ENCODE results near the gene LPP. TPM values are rescaled to one million over a fixed set of nuclear protein-coding genes. Genes with fewer than 3 reads are reported as not detected.

The LPP gene
- total RNA-seq, 1 donor from 2014 or later: 114 TPM

- ATAC-seq: no peak
- no peak for DNase-seq (ENCODE audit: missing footprints)
- intact Hi-C loops (cut with DNase I): no loop called here
Observed at GRCh38 chr3:188255190-188255589, 101.2 kb downstream of the LPP start.

- DNase-seq (ENCODE audit: missing footprints) (no peak), ATAC-seq (no peak)
- intact Hi-C loops (cut with DNase I): no loop called here
Observed at GRCh38 chr3:188256758-188257157, 102.8 kb downstream of the LPP start.

GRCh38 chr3:188257384-188258026 lies 103.5 kb downstream of the LPP start:
- no peak for ATAC-seq
- intact Hi-C loops (cut with DNase I): no loop called here
- DNase-seq (ENCODE audit: missing footprints): no peak

- DNase-seq (ENCODE audit: missing footprints): no peak
- intact Hi-C loops (cut with DNase I): no loop called here
- no peak for ATAC-seq
Observed at GRCh38 chr3:188259191-188259590, 105.2 kb downstream of the LPP start.

GRCh38 chr3:188259596-188259995 lies 105.6 kb downstream of the LPP start:
- intact Hi-C loops (cut with DNase I): no loop called here
- ATAC-seq (no peak), DNase-seq (ENCODE audit: missing footprints) (no peak)

- intact Hi-C loops (cut with DNase I): loop anchor here (2.0 to 5.0 kb wide), 2 partner anchors 56 to 519 kb away; no protein-coding TSS in a partner anchor
- ATAC-seq (no peak), DNase-seq (ENCODE audit: missing footprints) (no peak)
Observed at GRCh38 chr3:188261011-188261410, 107.1 kb downstream of the LPP start.

GRCh38 chr3:188262488-188262887 lies 108.5 kb downstream of the LPP start:
- intact Hi-C loops (cut with DNase I): loop anchor here (5.0 kb wide), 1 partner anchor 520 kb away; no protein-coding TSS in a partner anchor
- ATAC-seq: no peak

GRCh38 chr3:188262913-188263683 lies 109.1 kb downstream of the LPP start:
- DNase-seq (ENCODE audit: missing footprints): no peak
- peak; percentile 65 for ATAC-seq
- intact Hi-C loops (cut with DNase I): loop anchor here (5.0 kb wide), 1 partner anchor 521 kb away; no protein-coding TSS in a partner anchor

More at GRCh38 chr3:188262488-188262887, 108.5 kb downstream of the LPP start:
- no peak for DNase-seq (ENCODE audit: missing footprints)

- no peak for DNase-seq (ENCODE audit: missing footprints)
- ATAC-seq: peak; percentile 53
- intact Hi-C loops (cut with DNase I): loop anchor here (5.0 kb wide), 1 partner anchor 522 kb away; no protein-coding TSS in a partner anchor
Observed at GRCh38 chr3:188264226-188265207, 110.6 kb downstream of the LPP start.

- no peak for DNase-seq (ENCODE audit: missing footprints)
- ATAC-seq: peak; percentile 35
- intact Hi-C loops (cut with DNase I): no loop called here
Observed at GRCh38 chr3:188266562-188267274, 112.8 kb downstream of the LPP start.

GRCh38 chr3:188267790-188268335 lies 113.9 kb downstream of the LPP start:
- no peak for DNase-seq (ENCODE audit: missing footprints)
- intact Hi-C loops (cut with DNase I): no loop called here
- no peak for ATAC-seq

- intact Hi-C loops (cut with DNase I): no loop called here
- ATAC-seq (no peak), DNase-seq (ENCODE audit: missing footprints) (no peak)
Observed at GRCh38 chr3:188268336-188268735, 114.4 kb downstream of the LPP start.

- ATAC-seq: no peak
- intact Hi-C loops (cut with DNase I): no loop called here
- DNase-seq (ENCODE audit: missing footprints): no peak
Observed at GRCh38 chr3:188269040-188269439, 115.1 kb downstream of the LPP start.

GRCh38 chr3:188270423-188270972 lies 116.5 kb downstream of the LPP start:
- intact Hi-C loops (cut with DNase I): loop anchor here (5.0 kb wide), 2 partner anchors 72 to 113 kb away; no protein-coding TSS in a partner anchor

GRCh38 chr3:188271226-188271914 lies 117.4 kb downstream of the LPP start:
- no peak for DNase-seq (ENCODE audit: missing footprints)
- ATAC-seq: no peak
- intact Hi-C loops (cut with DNase I): loop anchor here (5.0 kb wide), 2 partner anchors 71 to 114 kb away; no protein-coding TSS in a partner anchor

More at GRCh38 chr3:188270423-188270972, 116.5 kb downstream of the LPP start:
- ATAC-seq (no peak), DNase-seq (ENCODE audit: missing footprints) (no peak)

- intact Hi-C loops (cut with DNase I): loop anchor here (5.0 kb wide), 2 partner anchors 70 to 115 kb away; no protein-coding TSS in a partner anchor
- DNase-seq (ENCODE audit: missing footprints) (no peak), ATAC-seq (no peak)
Observed at GRCh38 chr3:188272481-188273372, 118.8 kb downstream of the LPP start.

Measured in Right ventricle myocardium inferior (tissue), 1 donor.